ENCODE measurements around the gene GMCL1.
"Not testable (repeated sequence)": the region's sequence is repeated elsewhere in the genome, so short reads cannot be mapped to it uniquely, and the experiment has no call there.

GMCL1 gene

GRCh38 chr2:69888451-69888850 is 59.0 kb downstream of the GMCL1 start:
- no peak overlapping the region for H3K27ac Mint-ChIP-seq
- peaks cover 29% of the 10 kb centered on the region for H3K27me3 Mint-ChIP-seq (ENCODE audit: low read depth, poor library complexity)
- H3K4me3 Mint-ChIP-seq: no peak overlapping the region
- H3K4me1 Mint-ChIP-seq: peaks cover 6% of the 10 kb centered on the region
- no peak for TF ChIP-seq CTCF (IDR thresholded peaks at IDR 0.05)
- no peak for DNase-seq
- H3K36me3 Mint-ChIP-seq (ENCODE audit: low read depth): peaks cover 4% of the 10 kb centered on the region
- peaks cover 12% of the 10 kb centered on the region for H3K9me3 Mint-ChIP-seq

- no peak for TF ChIP-seq CTCF (IDR thresholded peaks at IDR 0.05)
- DNase-seq: no peak
These were observed 59.8 kb downstream of the GMCL1 start for GRCh38 chr2:69889302-69889701.

GRCh38 chr2:69890881-69891280 is 61.4 kb downstream of the GMCL1 start:
- TF ChIP-seq CTCF (IDR thresholded peaks at IDR 0.05): no peak
- no peak overlapping the region for H3K4me3 Mint-ChIP-seq
- H3K27me3 Mint-ChIP-seq (ENCODE audit: low read depth, poor library complexity): peaks cover 29% of the 10 kb centered on the region
- peaks cover 12% of the 10 kb centered on the region for H3K9me3 Mint-ChIP-seq
- no peak overlapping the region for H3K27ac Mint-ChIP-seq
- peaks cover 13% of the 10 kb centered on the region for H3K36me3 Mint-ChIP-seq (ENCODE audit: low read depth)
- H3K4me1 Mint-ChIP-seq: peaks cover 29% of the 10 kb centered on the region
- DNase-seq: no peak

More at GRCh38 chr2:69889302-69889701, 59.8 kb downstream of the GMCL1 start:
- peaks cover 8% of the 10 kb centered on the region for H3K36me3 Mint-ChIP-seq (ENCODE audit: low read depth)
- H3K4me3 Mint-ChIP-seq: no peak overlapping the region
- H3K9me3 Mint-ChIP-seq: peaks cover 12% of the 10 kb centered on the region
- H3K4me1 Mint-ChIP-seq: peaks cover 15% of the 10 kb centered on the region
- H3K27me3 Mint-ChIP-seq (ENCODE audit: low read depth, poor library complexity): peaks cover 29% of the 10 kb centered on the region
- no peak overlapping the region for H3K27ac Mint-ChIP-seq

GRCh38 chr2:69892838-69893424 is 63.5 kb downstream of the GMCL1 start:
- H3K4me1 Mint-ChIP-seq: peaks cover 29% of the 10 kb centered on the region
- H3K4me3 Mint-ChIP-seq: peak overlapping the region; percentile 100
- not testable (repeated sequence) for DNase-seq
- peaks cover 21% of the 10 kb centered on the region for H3K27me3 Mint-ChIP-seq (ENCODE audit: low read depth, poor library complexity)
- peaks cover 12% of the 10 kb centered on the region for H3K9me3 Mint-ChIP-seq
- peaks cover 27% of the 10 kb centered on the region for H3K36me3 Mint-ChIP-seq (ENCODE audit: low read depth)
- H3K27ac Mint-ChIP-seq: peak overlapping the region; percentile 99

- peaks cover 29% of the 10 kb centered on the region for H3K4me1 Mint-ChIP-seq
- no peak for TF ChIP-seq CTCF (IDR thresholded peaks at IDR 0.05)
- peaks cover 12% of the 10 kb centered on the region for H3K9me3 Mint-ChIP-seq
- peaks cover 16% of the 10 kb centered on the region for H3K27me3 Mint-ChIP-seq (ENCODE audit: low read depth, poor library complexity)
- H3K4me3 Mint-ChIP-seq: peak within 1 kb of the TSS; percentile 100
- peak within 1 kb of the TSS; percentile 99 for H3K27ac Mint-ChIP-seq
- DNase-seq: peak; percentile 74
- peaks cover 36% of the 10 kb centered on the region for H3K36me3 Mint-ChIP-seq (ENCODE audit: low read depth)
These were observed 64.5 kb downstream of the GMCL1 start, which contains the start of gene SNRNP27 for GRCh38 chr2:69893684-69894551. TSS of gene SNRNP27 (plus strand) at chr2:69893956. CDS start at chr2:69893985, 29 bp downstream.

GRCh38 chr2:69894737-69895136 is 65.3 kb downstream of the GMCL1 start:
- peaks cover 11% of the 10 kb centered on the region for H3K27me3 Mint-ChIP-seq (ENCODE audit: low read depth, poor library complexity)
- H3K27ac Mint-ChIP-seq: peak overlapping the region; percentile 37
- H3K4me3 Mint-ChIP-seq: peak overlapping the region; percentile 100

More at GRCh38 chr2:69894737-69895136, 65.3 kb downstream of the GMCL1 start:
- H3K36me3 Mint-ChIP-seq (ENCODE audit: low read depth): peaks cover 44% of the 10 kb centered on the region
- H3K4me1 Mint-ChIP-seq: peaks cover 29% of the 10 kb centered on the region
- DNase-seq: peak; percentile 13
- H3K9me3 Mint-ChIP-seq: not testable (repeated sequence)
